Measurements from ENCODE around the gene SP2.

The SP2 gene

DNA sequence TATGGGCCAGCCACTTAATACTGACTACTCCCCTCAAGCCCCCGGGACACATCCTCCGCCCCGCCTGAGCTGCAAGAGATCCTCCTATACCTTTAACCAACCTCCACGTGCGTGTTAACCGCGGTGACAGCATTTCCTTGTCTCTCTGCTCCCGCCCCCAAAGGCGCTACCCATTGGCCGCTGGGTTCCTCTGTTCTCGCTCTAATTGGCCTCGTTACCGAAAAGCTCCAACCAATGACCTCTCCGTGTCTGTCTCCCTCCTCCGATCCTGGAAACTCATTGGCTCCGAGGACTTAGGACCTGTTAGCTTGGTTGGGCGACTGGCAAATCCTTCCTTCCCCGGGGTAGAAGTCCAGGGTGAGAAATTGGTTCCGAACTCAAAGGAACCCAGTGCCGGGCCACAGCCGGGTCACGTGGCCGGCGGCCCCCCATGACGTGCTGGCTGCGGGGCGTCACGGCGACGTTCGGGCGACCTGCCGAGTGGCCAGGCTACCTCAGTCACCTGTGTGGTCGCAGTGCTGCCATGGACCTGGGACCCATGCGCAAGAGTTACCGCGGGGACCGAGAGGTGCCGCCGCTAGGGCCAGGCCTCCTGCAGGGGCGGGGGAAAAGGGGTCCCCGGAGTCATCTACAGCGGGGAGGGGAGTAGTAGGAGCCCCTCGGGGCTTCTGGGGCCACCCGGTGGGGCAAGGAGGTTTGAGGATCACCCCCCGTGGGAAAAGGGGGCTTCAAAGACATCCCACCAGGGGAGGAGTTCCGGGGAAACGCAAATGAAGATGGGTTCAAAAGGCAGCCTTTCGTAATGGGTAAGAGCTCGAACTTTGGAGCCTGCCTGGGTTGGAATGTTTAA lies 45.4 kb downstream of the SP2 start, which contains the start of gene PNPO:
Gene PNPO, plus strand, starts transcription at position 326 of the 850 bp plus-strand sequence. Its CDS starts 105 bp downstream, at position 431.
- peak within 1 kb of the TSS; percentile 91 for H3K9ac ChIP-seq (ENCODE audit: low read depth, low read length, poor library complexity)
- peak within 1 kb of the TSS; percentile 60 to 83 for H3K4me3 ChIP-seq (ENCODE audit: low read length in 2 of 2)
- peak within 1 kb of the TSS; percentile 67 for H3K4me2 ChIP-seq (ENCODE audit: insufficient read depth, low read length, poor library complexity, severe bottlenecking)
- no peak within 1 kb of the TSS for H4K91ac ChIP-seq (ENCODE audit: low read depth, low read length, poor library complexity)
- no CpG with 5 or more reads among the region's 50 CpGs for WGBS, 2 donors (ENCODE audit: extremely low coverage in 2 of 2, insufficient read length in 2 of 2, insufficient replicate concordance in 1 of 2)
- peaks cover 0 to 2% of the 10 kb centered on the region in 2 donors for H3K9me3 ChIP-seq (replicated peaks in 1 of 2; ENCODE audit: control insufficient read depth in 2 of 2, insufficient read depth in 1 of 2, low read depth in 1 of 2, low read length in 2 of 2)
- H3K79me1 ChIP-seq (ENCODE audit: low read depth, low read length) = no peaks in the 10 kb centered on the region
- no peak within 1 kb of the TSS for H3K4ac ChIP-seq (ENCODE audit: low read length)
- H4K8ac ChIP-seq (ENCODE audit: low read depth, low read length) = peak within 1 kb of the TSS; percentile 94
- H3K18ac ChIP-seq (ENCODE audit: low read length) = peak within 1 kb of the TSS; percentile 80
- no peak within 1 kb of the TSS for H2BK120ac ChIP-seq (ENCODE audit: low read depth, low read length)
- no peak within 1 kb of the TSS for H3K14ac ChIP-seq (ENCODE audit: low read length)
- H3K36me3 ChIP-seq (replicated peaks in 1 of 2; ENCODE audit: control insufficient read depth in 2 of 2, insufficient read depth in 2 of 2, low read length in 2 of 2) = peaks cover 0 to 9% of the 10 kb centered on the region in 2 donors
- H2BK12ac ChIP-seq (ENCODE audit: low read length) = no peak within 1 kb of the TSS
- peak; percentile 54 for DNase-seq (ENCODE audit: low spot score)
- H2BK5ac ChIP-seq (ENCODE audit: low read length) = peak within 1 kb of the TSS; percentile 32
- H2AFZ ChIP-seq (ENCODE audit: low read length) = peak within 1 kb of the TSS; percentile 91
- no peak within 1 kb of the TSS for H3K27ac ChIP-seq (replicated peaks; ENCODE audit: low read length)
- H2AK5ac ChIP-seq (ENCODE audit: low read depth, low read length) = peak within 1 kb of the TSS; percentile 43
- H2BK15ac ChIP-seq (ENCODE audit: low read length) = peak within 1 kb of the TSS; percentile 35
- H3K27me3 ChIP-seq (ENCODE audit: control insufficient read depth in 3 of 3, insufficient read depth in 3 of 3, low read depth in 1 of 3, low read length in 3 of 3) = peaks cover 0 to 8% (median 0%) of the 10 kb centered on the region in 3 experiments
- H3K23ac ChIP-seq (ENCODE audit: low read depth, low read length, poor library complexity) = peak within 1 kb of the TSS; percentile 22
- peaks cover 4 to 7% of the 10 kb centered on the region in 2 donors for H3K4me1 ChIP-seq (ENCODE audit: control insufficient read depth in 2 of 2, insufficient read depth in 1 of 2, low read depth in 1 of 2, low read length in 2 of 2)

DNA sequence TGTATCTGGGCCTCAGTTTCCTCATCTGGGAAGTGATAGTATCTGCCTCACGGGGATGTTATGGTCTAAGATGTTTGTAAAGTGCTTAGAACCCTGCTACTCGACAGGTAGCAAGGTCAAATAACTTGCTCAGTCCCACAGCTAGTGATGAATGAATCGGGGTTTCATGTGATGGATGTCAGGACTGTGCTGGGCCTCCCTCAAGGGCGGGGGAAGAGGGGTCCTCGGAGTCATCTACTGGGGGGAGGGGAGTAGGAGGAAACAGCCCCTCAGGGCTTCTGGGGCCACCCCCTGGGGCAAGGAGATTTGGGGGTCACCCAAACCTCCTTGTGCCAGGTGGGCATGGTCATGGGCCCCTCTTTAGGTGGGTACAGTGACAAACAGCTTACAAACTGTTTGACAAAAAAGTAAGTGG lies 46.1 kb downstream of the SP2 start:
- peak overlapping the region; percentile 32 for H2BK5ac ChIP-seq (ENCODE audit: low read length)
- peak overlapping the region; percentile 30 for H2AK5ac ChIP-seq (ENCODE audit: low read depth, low read length)
- peak overlapping the region; percentile 44 for H3K4me2 ChIP-seq (ENCODE audit: insufficient read depth, low read length, poor library complexity, severe bottlenecking)
- H2BK120ac ChIP-seq (ENCODE audit: low read depth, low read length) = no peak overlapping the region
- H3K9ac ChIP-seq (ENCODE audit: low read depth, low read length, poor library complexity) = no peak overlapping the region
- H3K14ac ChIP-seq (ENCODE audit: low read length) = no peak overlapping the region
- H3K27me3 ChIP-seq (ENCODE audit: control insufficient read depth in 3 of 3, insufficient read depth in 3 of 3, low read depth in 1 of 3, low read length in 3 of 3) = peaks cover 0 to 8% (median 0%) of the 10 kb centered on the region in 3 experiments
- peaks cover 0 to 12% of the 10 kb centered on the region in 2 donors for H3K36me3 ChIP-seq (replicated peaks in 1 of 2; ENCODE audit: control insufficient read depth in 2 of 2, insufficient read depth in 2 of 2, low read length in 2 of 2)
- H3K23ac ChIP-seq (ENCODE audit: low read depth, low read length, poor library complexity) = no peak overlapping the region
- H4K8ac ChIP-seq (ENCODE audit: low read depth, low read length) = no peak overlapping the region
- H2BK15ac ChIP-seq (ENCODE audit: low read length) = no peak overlapping the region
- WGBS, 2 donors (ENCODE audit: extremely low coverage in 2 of 2, insufficient read length in 2 of 2, insufficient replicate concordance in 1 of 2) = no CpG with 5 or more reads among the region's 5 CpGs
- peaks cover 4 to 7% of the 10 kb centered on the region in 2 donors for H3K4me1 ChIP-seq (ENCODE audit: control insufficient read depth in 2 of 2, insufficient read depth in 1 of 2, low read depth in 1 of 2, low read length in 2 of 2)
- DNase-seq (ENCODE audit: low spot score) = no peak
- peak overlapping the region in 1 of 2 donors; percentile 60 for H3K4me3 ChIP-seq (ENCODE audit: low read length in 2 of 2)
- H2AFZ ChIP-seq (ENCODE audit: low read length) = peak overlapping the region; percentile 91
- no peak overlapping the region for H3K27ac ChIP-seq (replicated peaks; ENCODE audit: low read length)
- peaks cover 0 to 2% of the 10 kb centered on the region in 2 donors for H3K9me3 ChIP-seq (replicated peaks in 1 of 2; ENCODE audit: control insufficient read depth in 2 of 2, insufficient read depth in 1 of 2, low read depth in 1 of 2, low read length in 2 of 2)
- no peak overlapping the region for H4K91ac ChIP-seq (ENCODE audit: low read depth, low read length, poor library complexity)
- no peak overlapping the region for H3K18ac ChIP-seq (ENCODE audit: low read length)
- H2BK12ac ChIP-seq (ENCODE audit: low read length) = no peak overlapping the region
- no peak overlapping the region for H3K4ac ChIP-seq (ENCODE audit: low read length)
- H3K79me1 ChIP-seq (ENCODE audit: low read depth, low read length) = no peaks in the 10 kb centered on the region

DNA sequence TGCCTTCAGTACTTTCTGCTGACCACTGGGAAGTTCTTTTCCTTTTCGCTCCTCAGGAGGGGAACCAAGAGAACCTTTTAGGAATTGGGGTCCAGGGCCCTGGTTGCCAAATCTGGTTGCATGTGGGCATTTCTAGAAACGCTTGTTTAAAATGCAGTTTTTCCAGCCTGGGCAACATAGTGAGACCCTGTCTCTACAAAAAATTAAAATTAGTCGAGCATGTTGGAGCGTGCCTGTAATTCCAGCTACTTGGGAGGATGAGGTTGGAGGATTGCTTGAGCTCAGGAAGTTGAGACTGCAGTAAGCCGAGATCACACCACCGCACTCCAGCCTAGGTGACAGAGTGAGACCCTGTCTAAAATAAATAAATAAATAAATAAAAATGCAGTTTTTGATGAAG lies 46.5 kb downstream of the SP2 start:
- DNase-seq (ENCODE audit: low spot score) = no peak
- H3K4ac ChIP-seq (ENCODE audit: low read length) = no peak overlapping the region
- H2BK5ac ChIP-seq (ENCODE audit: low read length) = no peak overlapping the region
- H3K9me3 ChIP-seq (replicated peaks in 1 of 2; ENCODE audit: control insufficient read depth in 2 of 2, insufficient read depth in 1 of 2, low read depth in 1 of 2, low read length in 2 of 2) = peaks cover 0 to 2% of the 10 kb centered on the region in 2 donors
- no peak overlapping the region for H4K8ac ChIP-seq (ENCODE audit: low read depth, low read length)
- no peak overlapping the region for H4K91ac ChIP-seq (ENCODE audit: low read depth, low read length, poor library complexity)
- no peak overlapping the region for H3K4me2 ChIP-seq (ENCODE audit: insufficient read depth, low read length, poor library complexity, severe bottlenecking)
- no peak overlapping the region for H3K18ac ChIP-seq (ENCODE audit: low read length)
- H2BK15ac ChIP-seq (ENCODE audit: low read length) = no peak overlapping the region
- H2AK5ac ChIP-seq (ENCODE audit: low read depth, low read length) = no peak overlapping the region
- no peak overlapping the region for H3K27ac ChIP-seq (replicated peaks; ENCODE audit: low read length)
- peaks cover 4 to 7% of the 10 kb centered on the region in 2 donors for H3K4me1 ChIP-seq (ENCODE audit: control insufficient read depth in 2 of 2, insufficient read depth in 1 of 2, low read depth in 1 of 2, low read length in 2 of 2)
- H3K9ac ChIP-seq (ENCODE audit: low read depth, low read length, poor library complexity) = no peak overlapping the region
- WGBS, 2 donors (ENCODE audit: extremely low coverage in 2 of 2, insufficient read length in 2 of 2, insufficient replicate concordance in 1 of 2) = no CpG with 5 or more reads among the region's 6 CpGs
- H2BK120ac ChIP-seq (ENCODE audit: low read depth, low read length) = no peak overlapping the region
- H3K4me3 ChIP-seq (ENCODE audit: low read length in 2 of 2) = peak overlapping the region in 1 of 2 donors; percentile 60
- H3K27me3 ChIP-seq (ENCODE audit: control insufficient read depth in 3 of 3, insufficient read depth in 3 of 3, low read depth in 1 of 3, low read length in 3 of 3) = peaks cover 0 to 8% (median 0%) of the 10 kb centered on the region in 3 experiments
- no peak overlapping the region for H2BK12ac ChIP-seq (ENCODE audit: low read length)
- no peak overlapping the region for H3K23ac ChIP-seq (ENCODE audit: low read depth, low read length, poor library complexity)
- no peaks in the 10 kb centered on the region for H3K79me1 ChIP-seq (ENCODE audit: low read depth, low read length)
- H2AFZ ChIP-seq (ENCODE audit: low read length) = no peak overlapping the region
- H3K36me3 ChIP-seq (replicated peaks in 1 of 2; ENCODE audit: control insufficient read depth in 2 of 2, insufficient read depth in 2 of 2, low read length in 2 of 2) = peaks cover 0 to 12% of the 10 kb centered on the region in 2 donors
- H3K14ac ChIP-seq (ENCODE audit: low read length) = no peak overlapping the region

DNA sequence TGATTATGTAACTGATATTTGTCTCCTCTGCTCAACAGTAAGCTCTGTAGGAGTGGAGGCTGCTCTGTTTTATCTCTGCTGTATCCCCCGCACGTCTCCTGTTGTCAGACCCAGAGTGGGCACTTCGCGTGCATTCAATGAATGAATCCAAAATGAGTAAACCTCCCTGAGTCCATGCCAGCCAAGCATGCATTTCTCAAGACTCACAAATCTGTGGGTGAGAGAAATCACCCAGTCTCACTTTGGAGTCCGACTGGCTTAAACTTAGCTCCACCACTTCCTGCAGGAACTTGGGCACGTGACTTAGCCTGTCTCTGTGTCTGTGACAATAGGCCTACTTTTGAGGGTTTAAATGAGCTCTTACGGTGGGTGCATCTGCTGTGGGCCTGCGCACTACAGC lies 49.0 kb downstream of the SP2 start:
- no peaks in the 10 kb centered on the region for H3K79me1 ChIP-seq (ENCODE audit: low read depth, low read length)
- no peak overlapping the region for H3K4ac ChIP-seq (ENCODE audit: low read length)
- H2BK15ac ChIP-seq (ENCODE audit: low read length) = no peak overlapping the region
- H3K14ac ChIP-seq (ENCODE audit: low read length) = no peak overlapping the region
- H3K9ac ChIP-seq (ENCODE audit: low read depth, low read length, poor library complexity) = no peak overlapping the region
- H4K8ac ChIP-seq (ENCODE audit: low read depth, low read length) = no peak overlapping the region
- H3K23ac ChIP-seq (ENCODE audit: low read depth, low read length, poor library complexity) = no peak overlapping the region
- no peak overlapping the region for H3K27ac ChIP-seq (replicated peaks; ENCODE audit: low read length)
- no peak overlapping the region for H3K4me2 ChIP-seq (ENCODE audit: insufficient read depth, low read length, poor library complexity, severe bottlenecking)
- H3K4me3 ChIP-seq (ENCODE audit: low read length in 2 of 2) = no peak overlapping the region
- no peak overlapping the region for H2BK12ac ChIP-seq (ENCODE audit: low read length)
- peaks cover 0 to 12% of the 10 kb centered on the region in 2 donors for H3K36me3 ChIP-seq (replicated peaks in 1 of 2; ENCODE audit: control insufficient read depth in 2 of 2, insufficient read depth in 2 of 2, low read length in 2 of 2)
- peaks cover 0 to 10% (median 0%) of the 10 kb centered on the region in 3 experiments for H3K27me3 ChIP-seq (ENCODE audit: control insufficient read depth in 3 of 3, insufficient read depth in 3 of 3, low read depth in 1 of 3, low read length in 3 of 3)
- H2BK120ac ChIP-seq (ENCODE audit: low read depth, low read length) = no peak overlapping the region
- H2AK5ac ChIP-seq (ENCODE audit: low read depth, low read length) = peak overlapping the region; percentile 38
- no CpG with 5 or more reads among the region's 8 CpGs for WGBS, 2 donors (ENCODE audit: extremely low coverage in 2 of 2, insufficient read length in 2 of 2, insufficient replicate concordance in 1 of 2)
- no peak overlapping the region for H2BK5ac ChIP-seq (ENCODE audit: low read length)
- no peak overlapping the region for H3K18ac ChIP-seq (ENCODE audit: low read length)
- no peak overlapping the region for H4K91ac ChIP-seq (ENCODE audit: low read depth, low read length, poor library complexity)
- H3K4me1 ChIP-seq (ENCODE audit: control insufficient read depth in 2 of 2, insufficient read depth in 1 of 2, low read depth in 1 of 2, low read length in 2 of 2) = peaks cover 6 to 13% of the 10 kb centered on the region in 2 donors
- H3K9me3 ChIP-seq (replicated peaks in 1 of 2; ENCODE audit: control insufficient read depth in 2 of 2, insufficient read depth in 1 of 2, low read depth in 1 of 2, low read length in 2 of 2) = peaks cover 0 to 2% of the 10 kb centered on the region in 2 donors
- H2AFZ ChIP-seq (ENCODE audit: low read length) = no peak overlapping the region
- no peak for DNase-seq (ENCODE audit: low spot score)
